ENCODE measurements around the gene NGDN. TPM values are rescaled to one million over a fixed set of nuclear protein-coding genes. Genes with fewer than 3 reads are reported as not detected.
A peak's percentile ranks its signal among the peaks of the same experiment; 100 is the strongest.

NGDN gene
- total RNA-seq, 1 experiment from 2014 or later = 176 TPM

DNA sequence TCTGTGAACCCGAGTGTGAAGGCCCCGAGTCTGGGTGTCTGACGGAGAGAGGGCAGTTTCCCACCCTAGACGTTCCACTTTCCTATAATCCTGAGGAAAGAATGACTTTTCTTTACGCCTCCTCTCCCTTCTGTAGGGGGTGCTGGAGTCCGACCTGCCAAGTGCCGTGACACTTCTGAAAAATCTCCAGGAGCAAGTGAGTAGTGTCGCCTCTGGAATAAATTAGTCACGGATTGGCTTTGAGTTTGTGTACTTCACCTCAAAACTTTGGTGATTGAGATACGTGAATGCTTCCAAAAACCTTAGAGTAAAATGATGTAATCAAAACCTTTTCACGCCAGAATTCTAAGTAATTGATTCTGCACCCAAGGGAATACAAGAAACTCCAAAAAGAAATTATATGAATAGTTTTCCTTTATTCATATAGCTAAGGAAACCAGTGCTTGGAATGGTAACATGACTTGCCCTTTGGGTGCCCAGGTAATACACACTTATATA lies 452 bp downstream of the NGDN start:
- DNase-seq (ENCODE audit: low read depth) = no peak

DNA sequence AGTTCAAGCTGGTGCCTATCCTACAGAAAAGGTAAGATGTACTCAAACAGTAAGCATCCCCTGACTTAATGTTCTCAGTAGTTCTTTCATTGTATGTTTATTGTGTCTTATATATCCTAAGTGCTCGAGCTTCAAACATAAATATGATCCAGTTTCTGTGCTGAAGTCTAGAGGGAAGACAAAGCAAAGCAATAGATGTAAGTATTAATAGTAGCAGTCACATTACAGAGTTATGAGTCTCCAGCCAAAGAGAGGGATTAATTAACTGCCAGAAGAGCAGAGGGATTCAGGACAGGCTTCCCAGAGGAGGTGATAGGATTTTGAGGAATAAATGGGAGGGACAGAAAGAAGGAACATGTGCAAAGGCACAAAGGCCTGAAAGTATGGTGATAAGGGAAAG lies 1.4 kb downstream of the NGDN start:
- no peak for DNase-seq (ENCODE audit: low read depth)

DNA sequence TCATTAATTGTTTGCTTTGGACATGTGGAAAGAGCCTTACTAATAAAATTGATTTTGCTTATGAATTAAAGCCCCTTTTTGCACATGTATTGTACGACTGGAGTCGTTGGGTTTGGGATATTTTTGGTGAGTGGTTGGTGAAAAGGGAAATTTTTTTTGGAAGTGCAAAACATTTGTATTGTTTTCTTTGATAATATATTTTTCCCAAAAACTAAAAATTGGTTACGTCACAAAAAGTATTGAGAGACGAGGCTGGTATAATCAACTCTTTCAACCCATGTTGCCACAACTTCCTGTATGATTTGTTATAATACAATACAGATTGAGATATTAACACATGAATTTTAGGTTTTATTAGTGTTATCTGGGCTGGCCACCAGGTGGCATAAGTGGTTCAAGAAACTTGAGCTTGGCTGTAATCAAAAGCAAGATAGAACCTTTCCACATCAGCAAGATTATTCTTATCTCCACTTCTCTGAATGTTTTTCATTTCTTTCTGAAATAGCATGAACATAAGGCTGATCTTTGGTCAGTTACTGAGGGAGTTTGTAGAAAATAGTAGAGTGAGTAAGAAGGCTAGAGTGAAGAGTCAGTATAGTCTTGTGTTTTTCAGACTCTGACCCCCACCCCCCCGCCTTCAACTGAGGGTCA lies 8.7 kb downstream of the NGDN start:
- DNase-seq (ENCODE audit: low read depth) = peak; percentile 52

DNA sequence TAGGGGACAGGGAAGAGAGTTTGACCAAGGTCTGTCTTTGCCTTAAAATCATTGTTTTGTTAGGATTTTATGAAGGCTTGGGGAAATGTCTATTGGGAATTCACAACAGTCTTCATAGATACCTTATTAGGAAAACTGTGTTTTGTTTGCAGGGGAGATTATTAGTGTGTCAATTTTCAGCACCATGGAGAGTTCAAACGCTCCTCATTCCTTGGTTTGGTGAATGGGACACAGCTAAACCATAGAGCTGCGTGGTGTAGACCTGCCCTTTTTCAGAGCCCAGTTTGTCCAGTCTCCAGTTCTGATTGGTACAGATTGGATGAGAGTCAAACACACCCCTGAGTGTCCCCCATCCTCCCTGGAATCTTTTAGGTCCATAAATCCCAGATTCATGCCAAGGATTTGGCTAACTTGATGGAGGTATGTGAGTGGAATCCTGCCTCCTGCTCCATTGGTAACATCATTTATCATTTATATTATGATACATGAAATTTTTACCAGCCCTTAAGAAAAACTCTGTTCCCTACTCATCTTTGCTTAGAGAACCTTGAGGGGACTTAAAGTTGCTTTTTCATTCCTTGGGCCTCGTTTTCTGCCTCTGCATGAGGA lies 12.0 kb downstream of the NGDN start:
- peak; percentile 9 for DNase-seq (ENCODE audit: low read depth)

DNA sequence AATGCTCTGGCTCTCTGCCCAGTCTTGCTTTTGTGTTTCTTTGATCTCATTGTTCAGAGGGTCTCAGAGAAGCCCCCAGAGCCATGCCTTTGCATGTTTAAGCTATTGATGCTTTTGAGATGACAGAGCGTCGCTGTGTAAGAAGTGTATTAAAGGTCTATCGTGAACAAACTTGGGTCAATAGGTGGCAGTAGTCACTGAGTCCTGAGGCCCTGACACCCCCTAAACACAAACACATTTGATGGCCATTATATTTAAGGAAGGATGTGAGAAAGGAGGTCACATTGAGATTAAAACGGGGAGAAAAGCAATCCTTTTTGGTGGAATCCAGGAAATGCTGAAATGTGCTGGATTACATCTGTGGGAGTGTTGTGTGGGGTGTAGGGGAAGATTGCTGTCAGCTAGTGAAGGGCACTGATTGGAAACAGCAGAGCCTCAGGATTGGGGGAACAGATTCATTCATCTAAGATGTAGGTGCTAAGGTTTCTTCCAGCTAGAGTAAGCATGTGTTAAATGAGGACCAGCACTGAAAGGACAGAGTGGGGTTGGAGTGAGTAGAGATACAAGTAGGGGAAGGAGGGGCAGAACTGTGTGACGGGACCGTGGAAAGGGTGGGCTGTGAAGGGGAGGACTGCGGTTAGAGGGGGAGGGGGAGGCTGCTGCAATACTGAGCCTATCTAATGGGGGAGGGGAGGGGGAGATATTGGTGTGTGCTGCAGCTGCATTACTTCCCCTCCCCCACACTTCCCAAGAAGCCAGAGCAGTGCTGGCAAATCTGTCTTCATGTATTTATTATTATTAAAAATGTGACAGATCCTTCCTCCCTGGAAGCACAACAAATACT lies 12.7 kb downstream of the NGDN start:
- DNase-seq (ENCODE audit: low read depth) = no peak

DNA sequence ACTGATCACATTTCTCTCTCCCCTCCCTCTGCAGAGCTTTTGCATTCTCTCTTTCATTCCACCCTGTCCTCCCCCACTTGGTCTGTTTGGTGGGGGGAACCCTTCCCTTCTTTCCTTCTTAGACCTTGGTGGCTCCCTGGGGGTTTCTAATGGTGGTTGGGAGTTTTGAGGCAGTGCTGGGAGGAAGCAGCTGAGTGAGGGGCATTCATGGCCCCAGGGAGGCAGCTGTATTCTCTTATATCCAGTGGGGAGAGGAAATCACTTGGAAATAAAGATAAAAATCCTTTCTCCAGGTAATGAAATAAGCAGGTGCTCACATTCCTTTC lies 13.3 kb downstream of the NGDN start:
- no peak for DNase-seq (ENCODE audit: low read depth)

DNA sequence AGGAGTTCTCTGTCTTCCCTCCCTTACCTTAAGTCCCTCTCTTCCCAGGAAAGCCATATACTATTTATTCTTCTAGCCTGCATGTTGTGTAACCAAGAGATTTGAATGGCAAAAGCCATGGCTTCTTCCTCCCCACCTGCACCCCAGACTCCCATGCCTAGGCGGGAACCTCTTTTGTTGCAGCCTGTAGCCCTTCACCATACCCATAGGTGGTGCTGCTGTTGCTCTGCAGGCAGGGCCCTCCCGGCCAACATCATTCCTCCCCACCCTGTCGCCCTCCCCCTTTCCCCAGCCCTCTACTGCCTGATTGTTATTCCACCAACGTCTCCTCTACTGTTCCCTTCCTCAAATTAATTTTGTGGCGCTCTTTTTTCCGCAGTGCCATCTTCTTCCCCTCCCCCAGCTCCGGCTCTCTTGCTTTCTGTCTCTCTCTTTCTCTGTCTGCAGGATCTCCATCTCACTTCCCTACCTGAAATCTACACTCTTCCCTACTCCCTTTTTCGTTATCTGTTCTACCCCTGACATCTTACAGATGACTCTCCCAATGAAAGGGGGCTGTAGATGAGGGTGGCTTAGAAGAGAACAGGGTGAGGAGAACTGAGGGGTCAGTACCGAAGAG lies 13.8 kb downstream of the NGDN start:
- peak; percentile 34 for DNase-seq (ENCODE audit: low read depth)

DNA sequence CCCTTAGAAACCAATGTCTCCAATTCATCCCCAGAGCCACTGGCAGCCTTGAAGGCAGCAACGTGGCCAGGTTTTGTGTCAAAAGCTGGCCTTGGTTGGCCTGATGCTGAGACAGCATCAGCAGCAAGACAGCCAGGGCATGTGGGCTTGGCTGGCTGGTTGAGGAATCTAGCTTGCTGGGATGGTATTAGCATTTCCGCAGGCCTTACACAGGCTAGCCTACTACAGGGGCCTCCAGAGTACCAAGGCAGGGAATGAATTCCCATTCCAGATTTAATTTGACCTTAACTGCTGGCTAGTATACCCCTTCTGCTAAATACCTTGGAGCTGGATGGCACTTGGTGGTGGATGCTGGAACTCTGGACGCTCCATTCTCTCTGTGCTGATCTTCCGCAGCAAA lies 15.8 kb downstream of the NGDN start:
- no peak for DNase-seq (ENCODE audit: low read depth)

DNA sequence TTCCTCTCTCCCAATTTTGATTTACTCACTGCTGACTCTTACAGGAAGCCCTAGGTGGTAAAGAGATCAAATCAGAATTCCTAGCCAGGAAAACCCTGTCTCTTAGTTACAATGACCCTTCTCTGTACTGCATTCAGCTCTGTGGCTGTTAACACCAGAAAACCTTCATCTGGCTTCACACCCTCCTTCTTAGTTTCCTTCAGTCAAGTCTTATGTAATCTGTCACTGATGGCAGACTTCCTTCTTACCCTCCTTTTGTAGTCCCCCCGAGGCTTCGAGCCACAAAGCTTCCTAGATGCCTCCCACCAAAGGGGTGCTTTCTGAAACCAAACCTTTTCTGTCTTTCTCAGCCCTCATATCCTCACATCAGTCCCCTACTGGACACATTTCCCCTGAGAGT lies 16.5 kb downstream of the NGDN start:
- no peak for DNase-seq (ENCODE audit: low read depth)

DNA sequence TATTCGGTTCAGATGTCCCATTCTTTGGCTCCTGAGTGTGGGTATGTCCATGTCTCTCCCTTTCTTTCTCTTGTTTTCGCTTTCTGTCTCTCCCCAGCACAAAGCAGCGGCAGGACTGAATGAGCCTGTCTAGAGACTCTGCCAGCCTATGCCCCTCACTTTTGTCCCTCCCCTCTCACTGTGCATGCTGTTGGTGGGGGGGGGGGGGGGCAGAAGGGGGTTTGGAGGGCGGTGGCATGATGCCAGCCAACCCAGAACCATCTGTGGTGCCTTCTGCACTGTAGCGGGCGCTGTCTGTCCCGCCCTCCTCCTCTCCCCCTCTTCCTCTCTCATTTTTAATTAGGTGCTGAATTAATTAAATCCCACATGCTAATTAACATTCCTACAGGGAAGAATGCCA lies 17.7 kb downstream of the NGDN start:
- no peak for DNase-seq (ENCODE audit: low read depth)

DNA sequence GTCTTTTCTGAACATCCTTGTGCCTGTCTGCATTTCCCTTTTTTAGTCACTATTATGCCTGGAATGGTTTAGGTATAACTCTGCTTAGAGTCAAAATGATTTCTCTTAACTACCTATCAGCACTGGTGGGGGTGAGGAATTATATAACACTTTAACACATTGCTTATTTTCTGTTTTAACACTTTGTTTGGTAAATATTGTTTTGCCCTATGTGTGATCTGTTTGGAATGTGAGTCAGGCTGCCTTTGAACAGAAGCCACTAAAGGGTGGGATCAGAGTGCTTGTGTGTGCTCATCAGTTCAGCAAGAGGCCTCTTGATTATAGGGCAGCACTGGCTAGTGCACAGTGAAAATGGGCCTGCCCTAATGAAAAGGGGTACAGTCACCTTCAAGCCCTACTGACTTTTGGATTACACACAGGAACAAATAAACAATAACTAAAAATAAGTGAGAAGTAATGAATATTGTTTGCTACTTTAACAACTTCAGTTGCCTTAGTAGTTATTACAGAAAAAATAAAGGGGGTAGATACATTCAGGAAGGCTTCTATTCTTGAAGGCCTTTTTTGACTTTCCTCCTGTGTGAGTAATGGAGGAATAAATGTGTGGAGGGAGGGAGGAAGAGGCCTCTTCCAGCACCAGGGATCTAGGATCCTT lies 23.2 kb downstream of the NGDN start:
- no peak for DNase-seq (ENCODE audit: low read depth)

DNA sequence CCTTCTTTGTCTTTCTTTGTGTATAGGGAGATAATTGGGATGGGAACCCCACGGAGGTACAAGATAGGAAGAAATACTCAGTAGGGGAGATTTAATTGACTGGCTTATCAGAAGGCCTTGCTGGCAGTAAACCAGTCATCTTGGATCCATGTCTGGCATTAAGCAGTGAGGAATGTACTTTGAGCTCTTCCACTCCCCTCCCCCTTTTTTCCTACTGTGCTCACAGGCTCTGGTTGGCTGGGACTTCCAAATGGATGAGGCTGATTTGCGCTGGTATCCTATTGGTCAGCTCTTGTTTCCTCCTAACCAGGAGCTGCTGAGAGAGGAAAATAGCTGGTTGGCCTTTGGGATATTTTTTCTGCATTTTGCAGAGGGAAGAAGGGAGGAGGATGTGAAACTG lies 24.7 kb downstream of the NGDN start:
- DNase-seq (ENCODE audit: low read depth) = no peak

DNA sequence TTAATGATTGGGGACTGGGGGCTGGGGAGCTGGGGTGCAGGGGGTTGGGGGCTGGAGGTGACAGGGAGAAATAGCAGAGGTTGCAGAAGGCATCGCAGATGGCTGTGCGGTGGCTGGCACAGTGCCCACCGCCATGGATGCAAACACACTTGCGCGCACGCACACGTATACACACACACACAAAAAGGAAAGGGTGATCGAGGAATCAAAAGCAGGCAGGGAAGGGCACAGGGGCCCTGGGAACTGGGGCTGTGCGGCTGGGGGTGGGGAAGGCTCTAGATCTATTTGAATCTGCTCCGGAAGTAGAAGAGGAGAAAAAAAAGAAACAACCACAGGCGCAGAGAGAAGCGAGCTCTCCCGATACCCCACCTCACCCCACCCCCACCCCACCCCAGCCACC lies 42.7 kb downstream of the NGDN start:
- no peak for DNase-seq (ENCODE audit: low read depth)

DNA sequence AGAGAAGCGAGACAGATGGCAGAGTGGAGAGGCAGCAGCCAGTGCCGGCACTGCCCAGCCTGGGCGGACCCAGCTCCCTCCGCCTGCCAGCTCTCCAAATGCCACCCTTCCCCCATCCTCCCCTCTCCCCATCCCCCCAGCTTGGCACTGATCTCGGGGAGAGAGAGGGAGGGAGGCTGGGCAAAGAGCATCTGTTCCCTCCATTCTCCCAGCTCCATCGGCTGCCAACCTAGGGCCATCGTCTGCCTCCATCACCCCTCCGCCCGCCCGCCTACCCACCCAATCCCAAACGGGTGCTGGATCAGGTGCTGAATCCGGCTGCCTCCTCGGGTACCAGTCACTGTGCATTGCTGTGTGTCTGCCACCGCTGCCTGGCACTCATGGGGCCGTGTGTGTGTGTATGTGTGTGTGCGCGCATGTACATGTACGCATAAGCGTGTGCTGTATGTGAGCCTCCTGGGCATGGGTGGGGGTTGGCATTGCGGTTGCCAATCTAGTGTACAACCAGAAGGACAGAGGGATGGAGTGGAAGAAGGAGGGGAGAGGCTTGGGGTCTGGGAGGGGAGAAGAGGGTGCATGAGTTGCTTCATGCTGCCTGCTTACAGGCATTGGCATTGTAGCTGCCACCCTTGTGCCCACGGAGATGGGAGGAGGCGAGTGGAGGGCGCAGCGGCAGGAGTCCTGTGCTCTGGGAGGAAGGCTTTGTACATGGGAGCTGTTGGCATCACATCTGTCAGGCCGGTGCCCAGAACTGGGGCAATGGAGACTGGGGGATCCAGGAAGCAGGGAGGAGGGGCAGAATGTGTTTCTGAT lies 43.7 kb downstream of the NGDN start:
- DNase-seq (ENCODE audit: low read depth) = no peak

DNA sequence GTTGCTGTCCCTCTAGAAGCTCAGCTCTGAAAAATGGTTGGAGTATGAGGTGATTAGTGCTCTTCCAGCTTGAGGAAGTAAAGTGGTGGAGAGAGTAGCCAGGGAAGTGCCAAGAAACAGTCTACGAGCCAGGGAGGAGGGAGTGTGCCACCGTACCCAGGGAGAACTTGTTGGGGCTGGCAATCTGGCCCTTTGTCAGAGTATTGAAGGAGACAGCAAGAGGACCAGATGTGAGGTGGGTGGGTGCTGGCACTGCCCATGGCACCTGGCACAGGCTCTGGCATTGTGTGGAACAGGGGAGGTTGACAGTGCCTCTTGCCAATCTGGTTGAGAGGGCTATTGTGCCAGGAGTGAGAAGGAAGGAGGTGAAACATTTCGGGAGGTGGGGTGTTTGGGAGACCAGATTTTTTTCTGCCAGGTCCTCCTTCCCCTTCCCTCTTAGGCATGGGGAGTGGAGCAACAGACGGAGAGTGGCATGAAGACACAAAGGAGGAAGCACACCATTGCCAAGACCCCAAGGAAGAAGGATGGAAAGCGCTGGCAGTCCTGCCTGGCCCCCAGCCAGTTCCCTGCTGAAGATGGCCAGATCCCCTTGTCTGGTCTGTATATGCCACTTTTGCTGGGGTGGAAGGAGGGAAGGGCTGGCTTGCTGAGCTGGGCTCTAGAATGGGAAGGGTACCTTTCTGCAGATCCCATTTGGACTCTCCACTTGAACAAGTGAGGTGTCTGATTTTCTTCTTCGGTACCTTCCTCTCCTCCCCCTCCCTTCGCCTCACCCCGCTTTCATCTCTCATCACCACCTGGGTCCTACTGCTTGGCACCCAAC lies 44.5 kb downstream of the NGDN start:
- no peak for DNase-seq (ENCODE audit: low read depth)

DNA sequence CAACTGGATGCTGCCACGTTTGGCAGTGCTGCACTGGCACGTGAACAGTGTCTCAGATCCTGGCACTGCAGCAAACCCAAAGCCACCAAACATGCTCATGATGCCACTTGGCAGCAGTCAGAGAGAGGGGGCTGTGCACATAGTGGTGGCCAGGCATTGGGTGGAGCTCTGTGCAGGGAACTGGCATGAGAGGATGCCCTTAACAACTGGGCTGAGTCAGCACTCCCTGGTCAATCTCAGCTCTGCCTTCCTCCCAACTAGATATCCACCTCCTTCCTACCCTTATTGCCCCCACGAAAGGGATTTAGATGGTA lies 45.1 kb downstream of the NGDN start:
- DNase-seq (ENCODE audit: low read depth) = no peak

DNA sequence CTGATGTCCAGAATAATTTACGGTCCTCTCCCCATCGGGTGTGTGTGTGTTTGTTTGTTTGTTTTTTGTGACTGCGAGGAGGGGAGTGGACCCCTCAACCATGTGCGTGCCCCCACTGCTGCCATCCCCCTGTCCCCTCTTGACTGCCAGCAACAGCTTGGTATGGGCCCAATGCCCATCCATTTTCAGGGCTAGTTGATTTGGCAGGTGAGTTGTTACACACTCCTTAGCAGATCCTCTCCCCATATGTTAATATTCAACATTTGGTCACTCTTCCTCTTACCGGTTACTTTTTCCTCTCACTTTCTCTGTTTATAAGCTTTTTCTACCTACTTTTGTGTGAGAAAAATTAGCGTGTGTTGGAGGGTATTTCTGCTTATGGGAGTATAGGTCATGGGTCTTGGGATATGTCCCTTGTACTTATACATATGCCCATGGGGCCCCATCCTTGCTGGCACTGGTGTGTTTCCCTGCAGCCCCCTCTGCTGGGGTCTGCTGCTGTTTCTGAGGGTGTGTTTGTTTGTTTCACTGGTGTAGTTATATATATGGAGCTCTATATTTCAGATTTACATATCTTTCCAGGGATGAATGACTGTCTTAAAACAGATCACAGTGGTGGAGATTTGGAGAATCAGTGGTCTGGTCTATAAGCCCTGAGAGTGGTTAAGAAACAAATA lies 48.3 kb downstream of the NGDN start:
- no peak for DNase-seq (ENCODE audit: low read depth)

DNA sequence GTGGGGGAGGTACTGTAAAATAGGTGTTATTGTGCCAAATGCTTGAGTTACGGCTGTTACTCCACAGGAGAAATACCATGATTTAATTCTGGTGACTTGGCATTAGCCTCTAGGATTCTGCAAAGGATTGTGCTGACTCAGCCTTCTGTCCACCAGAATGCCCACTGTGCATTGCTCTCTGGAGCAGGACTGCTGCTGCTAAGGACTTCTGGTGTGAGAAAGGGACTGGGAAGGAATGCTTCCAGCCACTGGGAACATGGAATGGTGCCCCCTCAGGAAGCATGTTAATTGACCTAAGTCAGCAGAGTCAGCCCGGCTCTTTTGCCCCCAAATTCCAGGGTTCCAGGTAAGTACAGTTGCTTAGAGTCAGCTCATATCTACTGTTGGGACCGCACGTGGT lies 49.2 kb downstream of the NGDN start:
- DNase-seq (ENCODE audit: low read depth) = no peak

DNA sequence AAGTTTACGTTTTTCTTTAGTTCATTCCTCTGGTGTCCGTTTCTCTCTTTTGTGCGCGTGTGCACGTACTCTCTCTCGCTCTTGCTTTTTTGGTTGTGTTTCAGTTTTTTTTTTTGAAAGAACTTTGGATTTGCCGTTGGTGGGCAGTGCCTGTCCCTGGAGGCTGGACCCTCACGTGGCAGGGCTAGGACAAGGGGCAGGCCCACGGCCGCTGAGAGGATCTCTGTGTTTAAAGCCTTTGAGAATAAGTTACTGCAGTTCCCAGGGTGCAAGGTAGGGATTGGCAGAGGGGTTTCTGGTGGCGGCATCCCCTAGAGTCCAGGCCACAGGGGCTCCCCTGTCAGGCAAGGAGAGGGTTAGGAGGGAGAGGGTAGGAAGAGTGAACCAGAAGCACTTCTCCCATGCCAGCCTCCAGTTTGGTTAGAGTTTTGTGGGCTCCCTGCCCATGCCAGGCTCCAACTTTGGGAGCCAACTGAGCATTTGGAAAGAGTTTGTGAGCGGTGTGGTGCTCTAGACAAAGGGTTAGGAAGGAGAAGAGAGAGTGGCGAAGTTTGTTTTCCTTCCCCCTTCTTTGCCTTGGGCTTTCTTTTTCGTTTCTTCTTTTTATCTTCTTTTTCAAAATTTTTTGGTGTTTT lies 51.5 kb downstream of the NGDN start:
- DNase-seq (ENCODE audit: low read depth) = no peak

All from Daoy (cell line).